Activated naive CD4-positive, alpha-beta T cell treated with anti-CD3 and anti-CD28 coated beads, Interleukin-2, amount 50 U/mL, for 72 hours (primary cell): ENCODE results near the gene ZNF831. TPM values are rescaled to one million over a fixed set of nuclear protein-coding genes. Genes with fewer than 3 reads are reported as not detected.

ENCODE experiments used
- ATAC-seq, 2 donors: fragments of 150-1000 bp; cut with Tn5 transposase; 2 replicates each; pipeline ENCODE4 v1.10.0; 2021; ENCODE audit warnings: mild to moderate bottlenecking in 2 of 2, moderate library complexity in 2 of 2
- DNase-seq, 2 donors: peaks; one replicate each; pipeline ENCODE4 v3.0.0; 2021 to 2022; ENCODE audit warnings: low spot score in 2 of 2
- H3K27ac Mint-ChIP-seq, 2 donors: one replicate each; pipeline ENCODE4 v1.8.0; 2022; ENCODE audit warnings: mild to moderate bottlenecking in 2 of 2, mixed read lengths in 2 of 2
- H3K36me3 Mint-ChIP-seq, 2 donors: one replicate each; pipeline ENCODE4 v1.8.0; 2022; ENCODE audit warnings: mixed read lengths in 2 of 2
- H3K9me3 Mint-ChIP-seq, 2 donors: one replicate each; pipeline ENCODE4 v1.8.0; 2022; ENCODE audit warnings: mixed read lengths in 2 of 2
- total RNA-seq, 2 donors: library from RNA; stranded (reverse); gene quantifications; one replicate each; pipeline ENCODE4 v1.2.3, GENCODE V29; 2022

ZNF831 gene
- total RNA-seq, 2 donors from 2014 or later = 6.6 to 12.7 TPM

DNA sequence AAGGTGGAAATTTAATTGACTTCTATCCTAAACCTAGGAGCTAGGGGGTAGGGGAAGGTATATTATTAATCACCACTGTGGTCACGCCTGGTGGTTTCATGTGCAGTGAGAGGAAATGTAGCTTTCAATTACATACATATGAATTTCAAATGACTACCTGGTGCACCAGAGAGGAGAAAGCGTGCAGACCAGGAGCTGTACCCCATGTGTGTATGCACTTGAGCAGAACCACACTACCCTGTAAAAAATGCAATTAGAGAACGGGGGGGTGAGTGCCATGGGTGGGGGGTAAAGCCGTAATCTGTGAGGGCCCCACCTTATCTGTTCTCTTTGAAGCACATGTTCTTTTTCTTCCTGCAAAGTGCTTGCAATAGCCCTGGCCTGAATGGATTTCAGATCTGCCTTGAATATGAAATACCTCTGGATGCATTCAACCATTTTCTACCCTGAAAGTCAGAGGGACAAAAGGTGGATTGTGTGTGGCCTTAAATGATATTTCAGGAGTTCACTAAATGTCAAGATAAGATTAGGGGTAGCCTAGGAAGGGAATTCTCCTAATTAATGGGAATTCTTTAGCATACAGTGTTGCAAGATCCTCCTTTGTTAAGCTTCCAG lies 105.9 kb downstream of the ZNF831 start:
- DNase-seq (no peak), ATAC-seq (peak in 1 of 2 donors; percentile 69)
- Mint-ChIP-seq H3K27ac (no peak overlapping the region), H3K36me3 (no peaks in the 10 kb centered on the region), H3K9me3 (no peaks in the 10 kb centered on the region)

GRCh38 chr20:59270380-59270779 lies 106.8 kb downstream of the ZNF831 start:
- Mint-ChIP-seq H3K36me3 (no peaks in the 10 kb centered on the region), H3K9me3 (no peaks in the 10 kb centered on the region), H3K27ac (no peak overlapping the region)
- ATAC-seq = no peak
- no peak for DNase-seq

DNA sequence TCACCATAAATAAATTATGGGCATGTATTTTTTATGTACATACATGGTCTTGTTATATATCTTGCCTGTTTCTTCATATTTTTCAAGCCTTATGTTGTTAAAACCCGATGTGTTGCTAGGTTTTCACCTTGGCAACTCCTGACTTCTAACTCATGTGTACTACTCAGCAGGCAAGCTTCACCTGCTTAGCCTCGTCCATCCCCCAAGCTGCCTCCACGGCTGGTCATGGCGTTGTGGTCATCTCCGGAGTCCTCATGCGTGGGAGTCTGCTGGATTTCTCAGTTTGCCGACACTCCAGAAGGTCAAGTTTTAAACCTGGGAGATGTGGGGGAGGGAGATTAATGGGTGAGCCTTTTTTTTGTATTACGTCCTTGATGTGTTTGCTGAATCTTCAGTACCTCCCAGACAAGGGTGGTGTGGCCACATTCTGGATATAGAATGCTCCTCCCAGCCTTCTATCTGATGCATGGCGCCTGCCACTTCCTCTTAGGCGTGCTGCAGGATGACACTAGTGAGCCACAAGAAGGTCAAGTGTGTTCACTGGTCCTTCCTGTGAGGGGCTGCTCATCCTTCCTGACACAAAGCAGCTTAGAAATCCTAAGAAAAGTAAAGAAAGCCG lies 110.2 kb downstream of the ZNF831 start:
- H3K27ac Mint-ChIP-seq = peak overlapping the region; percentile 32 to 37
- H3K9me3 Mint-ChIP-seq = no peaks in the 10 kb centered on the region
- no peak for ATAC-seq
- no peaks in the 10 kb centered on the region for H3K36me3 Mint-ChIP-seq
- DNase-seq = no peak

GRCh38 chr20:59276938-59277337 lies 113.3 kb downstream of the ZNF831 start:
- no peak for DNase-seq
- no peaks in the 10 kb centered on the region for H3K9me3 Mint-ChIP-seq
- no peak overlapping the region for H3K27ac Mint-ChIP-seq
- no peak for ATAC-seq
- H3K36me3 Mint-ChIP-seq = no peaks in the 10 kb centered on the region

DNA sequence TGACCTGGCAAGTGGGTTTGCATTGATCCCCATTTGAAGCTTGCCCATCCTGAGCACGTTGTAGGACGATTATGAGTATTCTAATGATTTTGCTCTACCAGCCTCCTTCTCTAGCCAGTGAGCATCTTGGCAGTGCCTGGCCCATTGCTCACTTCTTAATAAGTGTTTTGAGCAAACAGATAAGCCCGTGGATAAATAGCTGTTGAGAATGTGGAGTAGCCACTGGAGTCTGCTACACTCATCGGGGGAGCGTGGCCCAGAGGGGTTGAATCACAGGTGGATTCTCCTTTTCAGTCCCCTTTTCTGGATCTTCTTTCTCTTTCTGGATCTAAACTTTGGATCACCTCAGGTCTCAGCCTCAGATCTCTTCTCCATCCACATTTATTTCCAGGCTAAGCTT lies 120.8 kb downstream of the ZNF831 start:
- H3K36me3 Mint-ChIP-seq = no peaks in the 10 kb centered on the region
- H3K9me3 Mint-ChIP-seq = no peaks in the 10 kb centered on the region
- H3K27ac Mint-ChIP-seq = no peak overlapping the region
- no peak for DNase-seq
- ATAC-seq = no peak

DNA sequence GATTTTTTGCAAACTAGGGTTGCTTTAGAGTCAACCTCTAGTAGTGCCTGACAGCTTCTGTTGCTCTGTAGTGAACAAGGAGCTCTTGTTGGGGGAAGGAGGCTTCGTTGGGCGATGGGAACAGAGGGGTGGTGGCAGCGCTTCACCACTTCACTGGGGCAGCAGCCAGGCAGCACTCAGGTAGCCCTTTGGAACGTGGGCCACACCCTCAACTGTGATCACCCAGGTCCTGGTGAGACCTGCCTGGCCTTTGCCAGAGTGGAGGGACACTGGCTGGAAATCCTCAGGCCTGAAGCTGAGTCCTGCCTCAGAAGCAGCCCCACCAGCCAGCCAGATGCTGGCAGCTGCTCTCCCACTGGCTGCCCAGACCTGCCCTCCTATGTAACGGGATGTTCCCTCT lies 126.4 kb downstream of the ZNF831 start:
- DNase-seq = no peak
- Mint-ChIP-seq H3K27ac (no peak overlapping the region), H3K9me3 (no peaks in the 10 kb centered on the region), H3K36me3 (no peaks in the 10 kb centered on the region)
- no peak for ATAC-seq

DNA sequence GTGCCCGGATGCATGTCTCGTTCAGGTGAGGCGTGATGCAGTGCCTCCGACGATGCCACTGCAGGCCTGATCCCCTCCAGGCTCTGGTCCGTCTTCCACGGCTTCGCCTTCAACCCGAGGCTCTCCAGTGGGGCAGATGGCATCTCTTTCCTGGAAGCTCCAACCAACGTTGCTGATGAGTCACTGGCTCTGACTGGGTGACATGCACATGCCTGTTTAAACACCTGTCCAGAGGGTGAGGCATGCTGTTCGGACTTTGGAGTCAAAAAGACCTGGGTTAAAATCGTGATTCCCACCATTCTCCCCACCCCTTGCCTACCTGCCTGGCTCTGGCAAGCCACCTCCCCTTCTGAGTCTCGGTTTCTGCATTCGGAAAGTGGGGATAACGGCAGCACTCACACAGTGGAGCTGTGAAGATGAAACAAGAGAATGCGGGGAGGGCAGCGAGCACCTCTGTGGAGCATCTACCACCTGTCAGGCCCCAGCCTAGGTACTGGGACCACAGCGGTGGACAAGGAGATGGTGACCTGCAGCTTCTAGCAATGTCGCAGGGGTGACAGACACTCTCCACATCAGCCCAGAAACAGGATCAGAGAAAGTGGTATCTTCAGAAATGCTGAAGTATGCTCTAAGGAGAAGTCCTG lies 128.2 kb downstream of the ZNF831 start:
- DNase-seq (no peak), ATAC-seq (no peak)
- H3K9me3 Mint-ChIP-seq = no peaks in the 10 kb centered on the region
- H3K36me3 Mint-ChIP-seq = no peaks in the 10 kb centered on the region
- no peak overlapping the region for H3K27ac Mint-ChIP-seq

- Mint-ChIP-seq H3K9me3 (no peaks in the 10 kb centered on the region), H3K27ac (no peak overlapping the region), H3K36me3 (no peaks in the 10 kb centered on the region)
- DNase-seq (no peak), ATAC-seq (no peak)
Measured at GRCh38 chr20:59295531-59295930, 131.9 kb downstream of the ZNF831 start.

DNA sequence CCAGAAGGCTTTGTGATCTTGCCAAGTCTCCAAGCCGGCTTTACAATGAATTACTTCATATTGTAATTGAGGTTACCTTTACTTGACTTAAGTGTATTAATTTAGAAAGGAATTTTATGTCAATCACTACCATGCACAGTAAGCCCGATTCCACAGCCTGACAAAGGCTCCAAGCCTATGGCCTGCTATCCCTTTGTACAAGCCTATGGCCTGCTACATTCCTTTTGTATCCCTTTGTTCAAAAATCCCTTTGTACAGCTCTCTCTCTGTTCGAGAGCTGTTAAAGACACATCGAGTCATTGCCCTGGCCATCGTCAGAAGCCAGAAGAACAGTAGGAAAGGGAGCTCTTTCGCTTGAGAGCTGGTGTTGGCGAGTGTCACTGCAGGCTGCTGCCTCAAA lies 134.1 kb downstream of the ZNF831 start:
- Mint-ChIP-seq H3K27ac (no peak overlapping the region), H3K36me3 (no peaks in the 10 kb centered on the region), H3K9me3 (no peaks in the 10 kb centered on the region)
- ATAC-seq = no peak
- no peak for DNase-seq

- no peak for DNase-seq
- H3K27ac Mint-ChIP-seq = no peak overlapping the region
- H3K36me3 Mint-ChIP-seq = no peaks in the 10 kb centered on the region
- no peak for ATAC-seq
- no peaks in the 10 kb centered on the region for H3K9me3 Mint-ChIP-seq
Measured at GRCh38 chr20:59299945-59300332, 136.3 kb downstream of the ZNF831 start.

GRCh38 chr20:59300333-59301081 lies 136.9 kb downstream of the ZNF831 start, which contains the start of gene EDN3:
Gene EDN3, plus strand, starts transcription at chr20:59300611. Its CDS starts 202 bp downstream, at chr20:59300813.
- ATAC-seq (no peak), DNase-seq (no peak)
- Mint-ChIP-seq H3K9me3 (no peaks in the 10 kb centered on the region), H3K36me3 (no peaks in the 10 kb centered on the region), H3K27ac (no peak within 1 kb of the TSS)

DNA sequence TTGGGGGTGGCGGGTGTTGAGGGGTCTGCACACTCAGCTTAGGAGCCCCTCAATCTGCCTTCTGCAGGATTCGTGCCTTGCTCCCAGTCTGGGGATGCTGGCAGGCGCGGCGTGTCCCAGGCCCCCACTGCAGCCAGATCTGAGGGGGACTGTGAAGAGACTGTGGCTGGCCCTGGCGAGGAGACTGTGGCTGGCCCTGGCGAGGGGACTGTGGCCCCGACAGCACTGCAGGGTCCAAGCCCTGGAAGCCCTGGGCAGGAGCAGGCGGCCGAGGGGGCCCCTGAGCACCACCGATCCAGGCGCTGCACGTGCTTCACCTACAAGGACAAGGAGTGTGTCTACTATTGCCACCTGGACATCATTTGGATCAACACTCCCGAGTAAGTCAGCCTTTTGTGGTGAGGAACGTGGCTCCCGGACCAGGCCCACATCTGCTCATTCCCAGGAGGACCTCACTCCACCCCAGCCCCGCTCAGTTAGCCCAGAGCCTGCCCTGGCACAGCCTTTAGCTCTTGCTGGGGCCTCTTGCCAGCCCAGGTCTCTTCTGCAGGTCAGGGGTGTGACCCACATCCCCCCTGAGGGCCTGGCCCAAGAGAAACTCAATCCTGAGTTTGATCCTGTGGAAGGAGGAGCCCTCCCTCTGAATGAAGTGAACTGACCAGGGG lies 137.9 kb downstream of the ZNF831 start:
- no peak for DNase-seq
- Mint-ChIP-seq H3K36me3 (no peaks in the 10 kb centered on the region), H3K27ac (no peak overlapping the region), H3K9me3 (no peaks in the 10 kb centered on the region)
- ATAC-seq = no peak

DNA sequence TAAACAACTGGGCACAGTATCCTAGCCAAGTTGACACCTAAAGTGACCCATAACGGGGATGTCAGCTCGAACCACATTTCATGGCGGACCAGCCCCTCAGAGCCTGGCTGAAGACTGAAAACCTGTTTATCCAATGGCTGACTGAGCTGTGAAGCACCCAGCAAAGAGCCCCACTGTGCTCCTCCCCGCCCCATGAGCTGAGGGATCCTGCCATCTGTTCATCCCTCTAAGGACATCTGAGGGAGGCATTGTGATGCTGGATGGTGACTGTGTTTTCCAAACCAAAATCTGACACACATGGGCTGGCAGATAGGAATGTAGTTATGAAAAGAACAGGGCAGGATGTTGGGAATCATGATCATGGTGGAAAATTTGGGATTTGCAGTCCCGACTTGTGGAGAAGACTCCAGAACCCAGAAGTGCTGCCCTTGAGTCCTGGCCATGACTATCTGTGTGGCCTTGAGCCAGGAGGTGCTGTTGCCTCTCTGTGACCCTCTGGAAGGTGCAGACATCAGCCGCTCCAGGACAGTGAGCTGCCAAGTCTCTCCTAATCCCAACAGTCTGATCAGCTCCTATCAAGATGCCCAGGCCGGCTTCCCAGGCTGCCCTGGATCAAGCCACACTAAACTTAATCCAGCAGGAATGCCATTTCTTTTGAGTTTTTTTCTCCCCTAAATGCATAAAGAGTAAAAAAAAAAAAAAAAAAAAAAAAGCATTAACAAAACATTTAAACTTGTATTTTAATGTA lies 142.5 kb downstream of the ZNF831 start:
- ATAC-seq (no peak), DNase-seq (no peak)
- no peaks in the 10 kb centered on the region for H3K9me3 Mint-ChIP-seq
- no peak overlapping the region for H3K27ac Mint-ChIP-seq
- H3K36me3 Mint-ChIP-seq = no peaks in the 10 kb centered on the region

DNA sequence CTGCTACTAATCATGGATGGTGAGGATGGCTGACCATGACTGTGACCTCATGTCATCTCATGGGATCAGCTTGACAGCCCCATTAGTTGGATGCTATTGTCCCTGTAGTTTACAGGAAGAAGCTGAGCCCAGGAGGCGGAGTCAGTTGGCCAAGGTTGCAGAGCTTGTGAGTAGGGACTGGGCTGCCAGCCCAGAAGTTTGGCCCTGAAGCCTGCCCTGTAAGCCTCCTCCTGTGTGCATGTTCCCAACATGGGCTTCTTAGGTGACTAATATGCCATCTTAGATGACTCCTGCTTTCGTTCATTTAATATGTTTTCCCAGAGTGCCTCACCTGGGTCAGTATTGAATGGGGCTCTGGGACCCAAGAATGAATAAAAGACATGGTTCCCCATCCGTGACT lies 143.6 kb downstream of the ZNF831 start:
- Mint-ChIP-seq H3K36me3 (no peaks in the 10 kb centered on the region), H3K9me3 (no peaks in the 10 kb centered on the region), H3K27ac (no peak overlapping the region)
- no peak for DNase-seq
- ATAC-seq = no peak
